Iris pigment epithelial cell (primary cell): Measurements from ENCODE around the gene TSEN34.
"Not testable (repeated sequence)": the region's sequence is repeated elsewhere in the genome, so short reads cannot be mapped to it uniquely, and the experiment has no call there.

Experiments
- DNase-seq: peaks from one replicate; pipeline ENCODE4 v3.0.0-alpha.2; 2011; ENCODE audit warnings: low read depth

The TSEN34 gene

DNA sequence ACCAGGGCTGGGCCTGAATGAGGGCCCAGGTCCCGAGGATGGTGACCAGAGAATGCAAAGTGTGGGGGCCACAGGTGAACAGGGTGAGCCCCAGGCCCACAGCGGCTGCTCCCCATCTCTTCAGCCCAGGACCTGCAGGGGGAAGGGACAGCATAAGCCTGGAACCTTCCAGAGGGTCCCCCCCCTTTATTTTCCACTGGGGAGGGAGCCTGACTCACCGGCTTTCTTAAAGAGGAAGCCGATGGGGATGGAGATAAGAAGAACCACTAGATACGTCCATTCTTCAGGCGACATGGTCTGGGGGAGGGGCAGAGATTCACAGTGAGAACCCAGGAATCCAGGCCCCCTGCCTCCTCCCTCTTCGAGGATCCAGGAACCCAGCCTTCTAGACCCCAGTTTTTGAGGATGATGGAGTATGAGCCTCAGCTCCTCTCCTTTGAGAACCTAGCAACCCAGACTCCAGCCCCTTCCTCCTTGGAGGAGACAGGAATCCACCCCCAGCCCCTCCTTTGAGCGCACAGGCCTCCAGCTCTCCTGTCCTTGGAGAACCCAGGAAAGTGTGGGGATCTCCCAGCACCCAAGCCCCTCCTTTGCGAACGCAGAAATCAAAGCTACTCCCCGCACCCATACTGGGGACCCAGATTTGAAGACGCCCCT is 2.8 kb upstream of the TSEN34 start:
- DNase-seq, result peak; percentile 88

DNA sequence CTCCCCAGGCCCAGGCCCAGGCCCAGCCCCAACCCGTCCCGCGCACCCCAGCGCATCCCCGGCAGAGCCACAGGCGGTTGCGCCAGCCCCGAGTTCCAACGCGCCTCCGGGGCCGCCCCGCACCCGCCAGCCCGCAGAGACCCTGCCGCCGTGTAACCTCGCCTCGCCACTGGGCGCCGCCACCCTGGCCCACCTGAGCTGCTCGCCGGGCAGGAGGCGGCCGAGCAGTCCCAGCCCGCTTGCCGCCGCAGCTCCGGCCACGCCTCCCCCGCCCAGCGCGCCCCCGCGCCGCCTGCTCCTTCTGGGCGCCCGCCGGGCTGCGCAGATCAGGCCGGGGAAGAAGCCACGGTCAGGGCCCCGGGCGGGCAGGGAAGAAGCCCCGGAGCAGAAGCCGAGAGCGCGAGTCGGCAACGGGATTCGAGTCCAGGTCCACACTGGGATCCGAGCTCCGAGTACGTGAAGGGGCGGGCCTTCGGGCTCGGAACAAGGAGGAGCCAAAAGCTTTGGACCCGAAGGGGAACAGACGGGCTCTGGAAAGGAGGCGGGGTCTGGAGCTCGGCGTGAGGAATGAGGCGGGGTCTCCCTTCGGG is 1.9 kb upstream of the TSEN34 start, which contains the start of gene MBOAT7:
MBOAT7 (minus strand) TSS at position 436 of the 590 bp plus-strand sequence. CDS start 1,072 bp downstream, outside the sequence.
- DNase-seq, result no peak

DNA sequence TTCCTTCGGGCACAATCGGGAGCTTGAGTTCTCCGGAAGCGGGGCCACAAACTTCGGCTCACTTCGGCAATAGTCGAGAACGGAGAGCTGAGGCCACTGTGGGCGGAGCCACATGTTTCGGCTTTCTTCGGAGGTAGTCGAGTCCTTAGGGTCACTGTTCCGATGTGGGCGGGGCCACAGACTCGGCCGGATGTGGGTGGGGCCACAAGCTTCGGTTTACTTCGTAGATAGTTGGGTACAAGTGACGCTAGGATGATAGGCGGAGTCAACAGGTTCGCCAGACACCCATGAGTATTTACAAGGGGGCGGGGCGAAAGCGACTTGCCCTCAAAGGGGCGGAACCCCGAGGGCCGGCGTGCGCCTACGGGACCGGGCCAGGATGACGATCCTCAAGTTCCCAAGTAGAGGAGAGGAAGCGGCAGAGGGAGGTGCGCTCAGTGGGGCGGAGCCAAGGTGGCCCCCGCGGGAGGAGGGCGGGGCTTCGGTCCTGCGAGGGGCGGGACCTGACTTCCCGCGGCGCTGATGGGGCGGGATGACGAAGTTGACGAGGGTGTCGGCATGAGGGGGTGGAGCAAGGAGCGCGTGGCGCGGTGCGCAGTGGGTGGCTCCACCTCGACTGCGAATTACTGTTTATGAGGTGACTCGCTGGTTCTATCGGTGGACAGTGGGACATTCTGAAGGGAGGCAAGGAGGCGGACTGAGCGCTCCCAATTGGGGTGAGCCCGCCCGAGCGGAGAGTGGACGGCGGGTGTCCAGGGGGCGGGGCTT is 1.2 kb upstream of the TSEN34 start:
- DNase-seq, result peak; percentile 100

DNA sequence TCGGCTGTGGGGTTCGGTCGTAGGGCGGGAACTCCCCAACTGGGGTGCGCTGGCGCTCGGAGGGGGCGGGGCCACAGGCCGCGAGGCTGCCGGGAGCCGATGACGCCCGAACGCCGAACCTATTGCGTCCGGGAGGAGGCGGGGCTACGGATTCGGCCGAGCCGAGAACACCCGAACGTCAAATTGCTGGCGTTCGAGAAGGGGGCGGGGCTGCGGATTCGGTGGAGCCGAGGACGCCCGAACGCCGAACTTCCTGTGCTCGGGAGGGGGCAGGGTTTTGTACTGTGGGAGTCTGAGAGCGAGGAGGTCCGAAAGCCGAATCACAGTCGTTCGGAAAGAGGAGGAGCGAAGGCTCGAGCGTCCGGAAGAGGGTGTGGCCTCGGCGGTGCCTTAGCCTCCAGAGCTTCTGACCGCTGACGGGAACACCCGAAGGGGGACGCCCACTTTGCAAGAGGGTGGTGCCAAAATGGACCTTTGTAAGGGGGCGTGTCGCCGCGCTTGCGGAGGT is 551 bp upstream of the TSEN34 start:
- peak; percentile 99 for DNase-seq

DNA sequence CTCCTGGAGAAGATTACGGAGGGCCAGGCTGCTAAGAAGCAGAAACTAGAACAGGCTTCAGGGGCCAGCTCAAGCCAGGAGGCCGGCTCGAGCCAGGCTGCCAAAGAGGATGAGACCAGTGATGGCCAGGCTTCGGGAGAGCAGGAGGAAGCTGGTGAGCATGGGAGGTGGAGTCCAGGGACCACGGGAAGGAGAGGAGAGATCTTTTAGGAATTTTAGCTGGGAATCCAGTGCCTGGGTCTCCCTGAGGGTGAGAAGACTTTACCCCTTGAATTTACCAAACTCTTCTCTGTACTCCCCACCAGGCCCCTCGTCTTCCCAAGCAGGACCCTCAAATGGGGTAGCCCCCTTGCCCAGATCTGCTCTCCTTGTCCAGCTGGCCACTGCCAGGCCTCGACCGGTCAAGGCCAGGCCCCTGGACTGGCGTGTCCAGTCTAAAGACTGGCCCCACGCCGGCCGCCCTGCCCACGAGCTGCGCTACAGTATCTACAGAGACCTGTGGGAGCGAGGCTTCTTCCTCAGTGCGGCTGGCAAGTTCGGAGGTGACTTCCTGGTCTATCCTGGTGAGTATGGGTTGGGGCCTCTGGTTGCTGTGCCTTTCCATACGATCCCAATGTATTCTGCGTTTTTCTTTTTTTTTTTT is 824 bp downstream of the TSEN34 start:
- no peak for DNase-seq

DNA sequence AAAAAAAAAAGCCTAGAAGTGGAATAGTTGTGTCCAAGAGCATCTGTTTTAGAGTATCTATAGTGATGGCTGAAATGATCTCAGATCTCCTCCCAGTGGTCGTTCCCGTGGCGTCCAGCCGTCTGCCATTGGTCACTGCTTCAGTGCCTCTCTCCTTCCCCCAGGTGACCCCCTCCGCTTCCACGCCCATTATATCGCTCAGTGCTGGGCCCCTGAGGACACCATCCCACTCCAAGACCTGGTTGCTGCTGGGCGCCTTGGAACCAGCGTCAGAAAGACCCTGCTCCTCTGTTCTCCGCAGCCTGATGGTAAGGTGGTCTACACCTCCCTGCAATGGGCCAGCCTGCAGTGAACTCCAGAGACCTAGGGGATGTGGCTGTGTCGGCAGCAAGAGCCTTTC is 1.9 kb downstream of the TSEN34 start:
- no peak for DNase-seq

DNA sequence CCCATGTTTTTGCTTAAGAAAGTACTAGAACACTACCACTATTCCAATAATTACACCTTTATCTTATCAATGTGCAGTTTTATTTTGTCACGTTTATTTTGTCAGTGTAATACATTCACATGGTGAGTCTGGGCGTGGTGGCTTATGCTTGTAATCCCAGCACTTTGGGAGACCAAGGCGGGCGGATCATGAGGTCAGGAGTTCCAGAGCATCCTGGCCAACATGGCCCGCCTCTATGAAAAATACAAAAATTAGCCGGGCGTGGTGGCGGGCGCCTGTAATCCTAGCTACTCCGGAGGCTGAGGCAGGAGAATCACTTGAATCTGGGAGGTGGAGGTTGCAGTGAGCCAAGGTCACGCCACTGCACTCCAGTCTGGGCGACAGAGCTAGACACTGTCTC is 3.4 kb downstream of the TSEN34 start:
- DNase-seq, result not testable (repeated sequence)

DNA sequence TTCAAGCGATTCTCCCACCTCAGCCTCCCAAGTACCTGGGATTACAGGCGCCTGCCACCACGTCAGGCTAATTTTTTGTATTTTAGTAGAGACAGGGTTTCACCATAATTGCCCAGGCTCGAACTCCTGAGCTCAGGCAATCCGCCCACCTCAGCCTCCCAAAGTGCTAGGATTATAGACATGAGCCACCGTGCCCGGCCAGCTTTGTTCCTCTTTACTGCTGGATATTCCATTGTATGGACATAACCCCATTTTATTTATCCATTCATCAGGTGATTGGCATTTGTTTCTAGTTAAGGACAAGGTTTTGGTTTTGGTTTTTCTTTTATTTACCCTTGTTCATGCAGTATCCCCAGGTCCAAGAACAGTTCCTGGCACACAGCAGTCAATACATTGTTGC is 5.4 kb downstream of the TSEN34 start:
- no peak for DNase-seq

DNA sequence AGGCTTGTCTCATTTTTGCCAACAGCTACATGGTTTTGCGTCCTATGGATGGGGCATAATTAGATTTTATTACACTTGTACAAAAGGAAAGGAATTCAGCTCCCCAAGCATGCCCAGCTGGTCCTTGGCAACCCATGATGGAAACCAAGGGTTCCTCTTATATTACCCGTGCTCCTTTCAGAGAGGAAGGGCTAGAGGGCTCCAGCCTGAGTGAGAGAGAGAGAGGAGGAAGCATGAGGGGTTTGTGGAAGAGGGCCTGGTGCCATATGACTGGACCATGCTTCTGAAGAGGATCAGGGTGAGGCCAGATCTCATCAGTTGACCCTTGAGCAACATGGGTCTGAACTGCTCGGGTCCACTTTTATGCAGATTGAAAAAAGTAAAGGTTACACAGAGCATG is 6.0 kb downstream of the TSEN34 start:
- no peak for DNase-seq

DNA sequence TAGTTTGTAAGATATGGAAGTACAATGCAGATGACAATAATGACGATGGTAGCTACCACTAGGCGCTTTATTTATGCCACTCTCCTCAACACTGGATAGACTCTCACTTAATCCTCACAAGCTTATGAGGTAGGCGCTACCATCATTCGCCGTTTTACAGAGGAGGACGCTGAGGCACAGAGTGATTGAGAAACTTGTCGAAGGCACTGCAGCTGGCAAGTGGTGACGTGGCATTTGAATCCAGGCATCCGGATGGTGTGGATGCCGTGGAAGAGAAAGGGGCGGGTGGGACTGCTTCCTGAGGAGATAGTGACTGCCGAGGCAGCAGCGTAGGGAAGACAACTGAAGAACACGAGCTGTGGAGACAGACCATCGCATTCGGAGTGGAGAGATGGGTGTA is 8.3 kb downstream of the TSEN34 start:
- no peak for DNase-seq

DNA sequence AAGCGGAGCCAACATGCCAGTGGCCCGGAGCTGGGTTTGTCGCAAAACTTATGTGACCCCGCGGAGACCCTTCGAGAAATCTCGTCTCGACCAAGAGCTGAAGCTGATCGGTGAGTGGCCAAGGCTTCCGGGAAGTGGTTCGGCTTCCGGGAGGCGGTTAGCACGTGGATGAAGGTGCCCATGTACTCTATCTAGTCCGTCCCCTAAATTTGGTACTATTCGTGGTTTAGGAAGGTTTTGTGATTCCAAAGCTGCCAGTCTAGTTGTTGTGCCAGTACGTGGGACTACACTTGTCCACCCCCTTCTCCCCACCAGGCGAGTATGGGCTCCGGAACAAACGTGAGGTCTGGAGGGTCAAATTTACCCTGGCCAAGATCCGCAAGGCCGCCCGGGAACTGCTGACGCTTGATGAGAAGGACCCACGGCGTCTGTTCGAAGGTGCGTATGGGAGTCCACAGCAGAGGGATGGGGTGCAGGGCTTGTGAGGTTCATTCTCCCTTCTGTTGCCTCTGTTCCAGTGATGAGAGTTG is 10.1 kb downstream of the TSEN34 start:
- DNase-seq, result no peak

DNA sequence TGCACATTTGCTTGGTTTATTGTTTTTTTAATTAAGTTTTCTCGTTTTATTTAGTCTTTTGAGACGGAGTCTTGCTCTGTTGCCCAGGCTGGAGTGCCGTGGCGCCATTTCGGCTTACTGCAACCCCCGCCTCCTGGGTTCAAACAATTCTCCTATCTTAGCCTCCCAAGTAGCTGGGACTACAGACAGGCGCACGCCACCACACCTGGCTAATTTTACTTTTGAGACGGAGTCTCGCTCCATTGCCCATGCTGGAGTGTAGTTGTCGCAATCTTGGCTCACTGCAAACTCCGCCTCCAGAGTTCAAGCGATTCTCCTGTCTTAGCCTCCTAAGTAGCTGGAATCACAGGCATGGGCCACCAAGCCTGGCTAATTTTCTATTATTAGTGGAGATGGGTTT is 10.9 kb downstream of the TSEN34 start:
- no peak for DNase-seq

DNA sequence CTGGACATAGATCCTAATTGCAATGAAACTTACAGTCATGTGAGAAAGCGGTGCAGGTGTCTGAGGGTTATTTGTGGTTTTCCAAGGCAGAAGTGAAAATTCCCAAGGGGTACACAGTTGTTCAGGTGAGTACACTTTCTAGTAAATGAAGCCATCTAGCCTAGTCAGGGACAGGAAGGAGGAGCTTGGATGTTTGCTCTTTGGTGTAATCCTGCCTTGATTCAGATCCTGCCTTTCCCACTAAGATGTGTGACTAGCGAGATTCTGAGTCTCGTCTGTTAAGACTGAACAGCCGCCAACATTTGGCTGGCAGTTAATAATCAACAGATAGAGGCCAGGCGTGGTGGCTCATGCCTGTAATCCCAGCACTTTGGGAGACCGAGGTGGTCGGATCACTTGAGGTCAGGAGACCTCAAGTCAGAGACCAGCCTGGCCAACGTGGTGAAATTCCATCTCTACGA is 12.1 kb downstream of the TSEN34 start:
- peak; percentile 49 for DNase-seq

DNA sequence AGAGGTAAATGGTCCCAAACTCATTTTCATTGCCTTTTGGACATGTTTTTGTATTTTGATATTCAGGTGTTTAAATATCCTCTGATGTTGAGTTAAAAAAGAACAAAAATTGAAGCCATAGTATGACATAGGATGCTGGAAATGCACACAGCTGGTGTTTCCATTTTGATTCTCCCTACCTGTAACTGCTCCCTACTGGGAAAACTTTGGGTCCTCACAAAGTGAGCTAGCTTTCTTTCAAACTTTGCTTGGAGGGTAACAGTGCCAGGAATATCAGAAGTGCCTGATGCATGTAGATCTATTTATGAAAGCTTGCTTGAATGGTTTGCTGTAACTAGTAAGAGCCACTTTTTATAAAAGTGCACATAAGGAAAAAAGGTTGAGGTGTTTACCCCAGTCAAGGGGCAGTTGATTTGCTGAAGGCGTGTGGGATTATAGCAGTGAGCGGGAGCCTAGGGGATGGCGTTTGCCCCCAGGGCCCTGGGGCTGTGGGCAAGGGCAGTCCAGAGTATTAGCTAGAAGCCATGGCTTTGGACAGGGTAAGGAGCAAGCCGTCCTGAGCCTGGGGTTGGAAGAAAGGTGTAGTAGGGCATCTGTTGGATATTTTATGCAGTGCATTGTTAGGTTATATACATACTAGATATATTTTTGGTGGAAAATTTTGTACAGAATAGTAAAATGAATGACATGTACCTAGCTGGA is 13.8 kb downstream of the TSEN34 start:
- DNase-seq, result no peak

DNA sequence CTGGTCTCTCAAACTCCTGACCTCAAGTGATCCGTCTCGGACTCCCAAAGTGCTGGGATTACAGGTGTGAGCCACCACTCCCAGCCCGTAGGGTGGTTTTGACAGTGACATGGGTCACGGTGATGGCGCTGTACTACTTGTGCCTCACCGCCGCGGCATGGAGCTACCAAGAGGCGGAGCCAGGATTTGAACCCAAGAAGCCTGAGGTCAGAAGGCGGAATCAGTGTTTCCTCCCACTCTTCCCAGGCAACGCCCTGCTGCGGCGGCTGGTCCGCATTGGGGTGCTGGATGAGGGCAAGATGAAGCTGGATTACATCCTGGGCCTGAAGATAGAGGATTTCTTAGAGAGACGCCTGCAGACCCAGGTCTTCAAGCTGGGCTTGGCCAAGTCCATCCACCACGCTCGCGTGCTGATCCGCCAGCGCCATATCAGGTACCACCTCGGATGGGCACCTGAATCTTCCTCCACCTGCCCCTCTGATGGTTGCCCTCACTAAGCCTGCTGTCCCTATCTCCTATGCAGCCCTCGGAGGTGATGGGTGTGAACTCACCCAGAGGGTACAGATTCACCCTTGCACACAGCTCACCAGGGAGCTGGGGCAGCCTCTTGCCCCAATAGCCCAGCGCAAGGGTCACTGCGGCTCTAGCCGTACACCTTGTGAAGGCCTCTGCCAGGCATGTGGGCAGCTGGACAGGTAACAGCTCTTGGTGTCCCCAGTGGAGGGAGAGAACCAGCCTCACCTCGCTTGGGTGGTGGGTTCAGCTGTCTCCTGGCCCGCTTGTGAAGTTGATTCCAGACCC is 15.1 kb downstream of the TSEN34 start:
- no peak for DNase-seq

DNA sequence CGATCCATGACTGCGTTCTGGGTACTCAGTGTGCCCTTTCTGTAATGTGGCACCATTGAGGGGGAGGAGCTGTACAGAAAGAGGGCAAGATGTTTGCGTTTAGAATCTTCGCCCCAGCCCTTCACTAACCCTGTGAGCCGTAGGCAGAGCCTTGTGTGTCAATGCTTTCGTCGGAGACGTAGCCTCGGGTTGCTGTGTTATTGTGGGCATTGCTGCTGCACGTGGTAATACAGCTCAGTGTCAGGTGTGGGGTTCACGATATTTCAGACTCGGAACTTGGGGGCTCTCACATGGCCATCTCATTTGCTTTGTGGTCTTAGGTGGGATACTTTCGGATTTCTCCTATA is 15.7 kb downstream of the TSEN34 start:
- DNase-seq, result no peak

DNA sequence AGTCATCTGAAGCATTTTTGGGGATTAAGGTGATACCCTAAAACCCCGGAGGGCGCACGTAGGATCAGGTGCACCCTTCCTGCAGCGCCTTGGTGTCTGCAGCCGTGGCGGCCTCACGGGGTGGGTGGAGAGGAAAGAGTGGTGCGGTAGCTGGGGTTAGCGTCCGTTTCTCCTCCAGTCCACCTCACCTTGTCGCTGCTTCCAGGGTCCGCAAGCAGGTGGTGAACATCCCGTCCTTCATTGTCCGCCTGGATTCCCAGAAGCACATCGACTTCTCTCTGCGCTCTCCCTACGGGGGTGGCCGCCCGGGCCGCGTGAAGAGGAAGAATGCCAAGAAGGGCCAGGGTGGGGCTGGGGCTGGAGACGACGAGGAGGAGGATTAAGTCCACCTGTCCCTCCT is 16.1 kb downstream of the TSEN34 start:
- DNase-seq, result not testable (repeated sequence)

DNA sequence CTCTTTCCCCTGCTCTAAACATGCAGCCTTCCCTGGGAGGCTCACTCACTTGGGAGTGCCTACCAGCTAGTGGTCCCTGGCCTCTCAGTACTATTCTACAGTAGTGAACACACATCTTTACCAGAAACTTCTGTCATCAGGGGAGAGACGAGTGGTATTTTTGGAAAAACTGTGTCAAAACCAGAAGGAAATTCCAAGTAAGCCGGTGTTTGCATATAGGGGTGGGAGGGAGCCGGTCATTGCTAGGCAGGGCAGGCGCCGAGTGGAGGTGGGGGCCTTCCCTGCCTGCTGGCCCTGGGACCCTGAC is 16.5 kb downstream of the TSEN34 start:
- no peak for DNase-seq

DNA sequence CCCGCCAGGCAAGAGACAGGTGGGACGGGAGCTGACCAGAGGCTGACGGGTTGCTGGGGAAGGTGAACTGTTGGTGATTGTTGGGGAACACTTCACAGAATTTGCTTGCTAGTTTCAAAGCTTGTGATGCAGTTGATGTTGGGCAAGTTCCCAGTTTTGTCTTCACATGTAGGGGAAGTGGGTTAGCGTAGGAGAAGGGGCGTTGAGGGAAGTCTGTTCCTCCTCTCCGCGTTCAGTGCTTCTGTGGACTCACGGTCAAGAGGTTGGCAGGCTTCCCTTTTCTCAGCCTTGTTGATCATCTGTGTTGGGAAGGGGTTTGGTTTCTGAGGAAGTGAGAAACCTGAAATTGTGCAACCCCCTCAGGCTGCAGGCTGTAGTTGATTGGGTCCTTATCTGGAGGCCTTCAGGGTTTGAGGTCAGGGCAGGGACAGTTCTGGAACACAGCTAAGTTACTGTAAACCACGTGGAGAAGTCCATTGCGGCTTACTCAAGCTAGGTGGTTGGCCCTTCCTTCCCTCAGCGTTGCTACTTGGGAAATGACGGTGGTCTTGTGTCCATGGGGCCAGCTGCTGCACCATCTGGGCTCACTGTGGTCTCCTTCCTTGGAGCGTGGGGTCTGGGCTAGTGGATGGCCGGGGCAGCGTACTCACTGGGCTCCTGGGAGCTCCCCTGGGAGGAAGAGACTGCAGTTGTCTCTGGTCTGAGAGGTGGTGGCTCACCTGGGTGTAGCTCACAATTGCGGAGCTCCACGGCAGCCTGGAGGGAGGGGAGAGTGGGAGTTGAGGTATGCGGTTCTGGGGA is 17.1 kb downstream of the TSEN34 start:
- peak; percentile 100 for DNase-seq

DNA sequence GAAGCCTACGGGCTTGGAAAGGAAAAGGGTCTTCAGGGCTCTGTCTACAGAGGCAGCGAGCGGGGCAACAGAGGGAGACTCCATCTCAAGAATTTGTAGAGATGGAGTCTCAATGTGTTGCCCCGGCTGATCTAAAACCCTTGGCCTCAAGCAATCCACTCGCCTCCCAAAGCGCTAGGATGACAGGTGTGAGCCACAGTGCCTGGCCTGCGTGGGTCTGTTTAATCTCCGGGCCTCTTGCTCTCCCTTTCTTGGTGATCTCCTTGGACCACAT is 17.6 kb downstream of the TSEN34 start:
- DNase-seq, result peak; percentile 36
